OCI-LY1 (cell line): ENCODE measurements around the gene WWOX.

Experiments
- H2AFZ ChIP-seq: fragments of 200-600 bp; sonication (generic), shearing (Covaris generic); 2 replicates; pipeline ENCODE4 v1.6.0; 2014; ENCODE audit warnings: antibody characterized with exemption, mild to moderate bottlenecking, low read length
- H3F3A ChIP-seq: fragments of 200-600 bp; sonication (generic), shearing (Covaris generic); 2 replicates; pipeline ENCODE4 v1.6.0; 2014; ENCODE audit warnings: mild to moderate bottlenecking, antibody characterized with exemption, low read length, moderate library complexity; ENCODE audit not compliant: insufficient read depth
- H3K27ac ChIP-seq: fragments of 200-600 bp; sonication (generic); 2 replicates; pipeline ENCODE4 v1.5.1; 2014; ENCODE audit warnings: low read length, mixed run types, mild to moderate bottlenecking, low read depth; ENCODE audit not compliant: poor library complexity, severe bottlenecking
- H3K27me3 ChIP-seq: fragments of 200-600 bp; sonication (generic); 2 replicates; pipeline ENCODE4 v1.6.0; 2014; ENCODE audit warnings: antibody characterized with exemption, mild to moderate bottlenecking, low read length, moderate library complexity; ENCODE audit not compliant: insufficient read depth
- H3K36me3 ChIP-seq: fragments of 200-600 bp; sonication (generic); 2 replicates; pipeline ENCODE4 v1.6.1; 2014; ENCODE audit warnings: mild to moderate bottlenecking, antibody characterized with exemption, low read length, moderate library complexity, mixed read lengths; ENCODE audit not compliant: insufficient read depth
- H3K4me1 ChIP-seq: fragments of 200-600 bp; sonication (generic); 2 replicates; pipeline ENCODE4 v1.5.1; 2014; ENCODE audit warnings: mild to moderate bottlenecking, low read length, moderate library complexity; ENCODE audit not compliant: insufficient read depth, severe bottlenecking
- H3K4me2 ChIP-seq: fragments of 200-600 bp; sonication (generic), shearing (Covaris generic); 2 replicates; pipeline ENCODE4 v1.6.1; 2014; ENCODE audit warnings: low read length
- H3K4me3 ChIP-seq: fragments of 200-600 bp; sonication (generic); 2 replicates; pipeline ENCODE4 v1.5.1; 2014; ENCODE audit warnings: low read length, low read depth, mild to moderate bottlenecking, mixed read lengths; ENCODE audit not compliant: poor library complexity, severe bottlenecking
- H3K79me2 ChIP-seq: fragments of 200-600 bp; shearing (Covaris generic); 2 replicates; pipeline ENCODE4 v1.6.1; 2016; ENCODE audit warnings: mixed run types, low read length, mixed read lengths; ENCODE audit not compliant: insufficient read depth
- H3K9ac ChIP-seq: fragments of 200-600 bp; sonication (generic), shearing (Covaris generic); 2 replicates; pipeline ENCODE4 v1.6.1; 2014; ENCODE audit warnings: mild to moderate bottlenecking, low read length, mixed read lengths
- H3K9me2 ChIP-seq: fragments of 200-600 bp; sonication (generic), shearing (Covaris generic); 2 replicates; pipeline ENCODE4 v1.6.1; 2014; ENCODE audit warnings: low read depth, mild to moderate bottlenecking, low read length, mixed read lengths
- H3K9me3 ChIP-seq: fragments of 200-600 bp; shearing (Covaris generic); 2 replicates; pipeline ENCODE4 v1.6.1; 2014; ENCODE audit warnings: low read length, mixed read lengths
- H4K20me1 ChIP-seq: fragments of 200-600 bp; sonication (generic), shearing (Covaris generic); 2 replicates; pipeline ENCODE4 v1.6.0; 2016; ENCODE audit warnings: mild to moderate bottlenecking, low read length; ENCODE audit not compliant: insufficient read depth
- EZH2 ChIP-seq: fragments of 200-600 bp; sonication (generic), shearing (Covaris generic); IDR thresholded peaks from 2 replicates; pipeline ENCODE4 v1.8.0; 2017; ENCODE audit warnings: borderline replicate concordance, mixed run types, mild to moderate bottlenecking, antibody characterized with exemption, low read length, moderate library complexity, mixed read lengths
- TF ChIP-seq, protein P1 (sequence below): fragments of 200-600 bp; sonication (generic), shearing (Covaris generic); IDR thresholded peaks from 2 replicates; pipeline ENCODE4 v1.5.1; 2017; ENCODE audit warnings: mild to moderate bottlenecking, antibody characterized with exemption, low read length, moderate library complexity, mixed read lengths

Gene WWOX

DNA sequence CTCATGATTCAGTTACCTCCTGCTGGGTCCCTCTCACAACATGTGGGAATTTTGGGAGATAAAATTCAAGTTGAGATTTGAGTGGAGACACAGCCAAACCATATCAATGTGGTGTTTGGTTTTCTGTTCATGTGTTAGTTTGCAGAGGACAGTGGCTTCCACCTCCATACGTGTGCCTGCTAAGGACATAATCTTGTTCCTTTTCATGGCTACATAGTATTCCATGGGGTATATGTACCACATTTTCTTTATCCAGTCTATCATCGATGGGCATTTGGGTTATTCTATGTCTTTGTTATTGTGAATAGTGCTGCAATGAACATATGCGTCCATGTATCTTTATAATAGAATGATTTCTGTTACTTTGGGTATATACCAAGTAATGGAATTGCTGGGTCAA is 4.5 kb upstream of the WWOX start:
- no peaks in the 10 kb centered on the region for H3K9me3 ChIP-seq
- no peak overlapping the region for H2AFZ ChIP-seq
- H3K4me1 ChIP-seq = peaks cover 5% of the 10 kb centered on the region
- H3K9ac ChIP-seq = no peak overlapping the region
- H3K27me3 ChIP-seq = peaks cover 3% of the 10 kb centered on the region; the same call in 1 of the 2 replicates
- no peaks in the 10 kb centered on the region for H3K36me3 ChIP-seq
- no peak overlapping the region for H3K4me3 ChIP-seq
- H3K27ac ChIP-seq = no peak overlapping the region
- H4K20me1 ChIP-seq = no peaks in the 10 kb centered on the region
- H3K9me2 ChIP-seq = no peaks in the 10 kb centered on the region
- no peak overlapping the region for H3K4me2 ChIP-seq
- TF ChIP-seq, protein P1, sequence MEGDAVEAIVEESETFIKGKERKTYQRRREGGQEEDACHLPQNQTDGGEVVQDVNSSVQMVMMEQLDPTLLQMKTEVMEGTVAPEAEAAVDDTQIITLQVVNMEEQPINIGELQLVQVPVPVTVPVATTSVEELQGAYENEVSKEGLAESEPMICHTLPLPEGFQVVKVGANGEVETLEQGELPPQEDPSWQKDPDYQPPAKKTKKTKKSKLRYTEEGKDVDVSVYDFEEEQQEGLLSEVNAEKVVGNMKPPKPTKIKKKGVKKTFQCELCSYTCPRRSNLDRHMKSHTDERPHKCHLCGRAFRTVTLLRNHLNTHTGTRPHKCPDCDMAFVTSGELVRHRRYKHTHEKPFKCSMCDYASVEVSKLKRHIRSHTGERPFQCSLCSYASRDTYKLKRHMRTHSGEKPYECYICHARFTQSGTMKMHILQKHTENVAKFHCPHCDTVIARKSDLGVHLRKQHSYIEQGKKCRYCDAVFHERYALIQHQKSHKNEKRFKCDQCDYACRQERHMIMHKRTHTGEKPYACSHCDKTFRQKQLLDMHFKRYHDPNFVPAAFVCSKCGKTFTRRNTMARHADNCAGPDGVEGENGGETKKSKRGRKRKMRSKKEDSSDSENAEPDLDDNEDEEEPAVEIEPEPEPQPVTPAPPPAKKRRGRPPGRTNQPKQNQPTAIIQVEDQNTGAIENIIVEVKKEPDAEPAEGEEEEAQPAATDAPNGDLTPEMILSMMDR = no peak
- no peak for TF ChIP-seq EZH2
- no peaks in the 10 kb centered on the region for H3K79me2 ChIP-seq
- no peaks in the 10 kb centered on the region for H3F3A ChIP-seq

DNA sequence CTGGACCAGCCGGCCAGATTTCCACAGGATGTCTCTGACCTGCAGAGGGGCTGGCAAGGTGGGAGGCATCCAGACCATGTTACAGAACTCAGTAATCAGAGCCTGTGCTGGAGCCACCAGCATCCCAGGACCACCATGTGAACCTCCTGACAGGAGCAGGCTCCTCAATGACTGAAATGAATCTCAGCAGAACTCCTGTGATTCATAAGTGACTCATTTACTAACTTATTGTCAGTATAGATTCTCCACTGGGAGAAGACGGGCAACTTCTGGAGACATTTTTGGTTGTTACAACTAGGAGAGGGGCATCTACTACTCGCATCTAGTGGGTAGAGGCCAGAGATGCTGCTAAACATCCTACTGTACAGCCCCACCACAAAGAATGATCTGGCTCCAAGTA is 3.1 kb upstream of the WWOX start:
- no peaks in the 10 kb centered on the region for H3K79me2 ChIP-seq
- no peak overlapping the region for H3K9ac ChIP-seq
- no peaks in the 10 kb centered on the region for H4K20me1 ChIP-seq
- no peak for TF ChIP-seq EZH2
- TF ChIP-seq, protein P1 = no peak
- H3K4me2 ChIP-seq = no peak overlapping the region
- no peak overlapping the region for H2AFZ ChIP-seq
- H3K4me1 ChIP-seq = peaks cover 13% of the 10 kb centered on the region
- 0 out of 2 replicates have a peak, but pooled peaks cover 3% of the 10 kb centered on the region for H3K27me3 ChIP-seq
- no peak overlapping the region for H3K27ac ChIP-seq
- no peak overlapping the region for H3K4me3 ChIP-seq
- H3K9me2 ChIP-seq = no peaks in the 10 kb centered on the region
- H3K9me3 ChIP-seq = no peaks in the 10 kb centered on the region
- H3F3A ChIP-seq = no peaks in the 10 kb centered on the region
- no peaks in the 10 kb centered on the region for H3K36me3 ChIP-seq

DNA sequence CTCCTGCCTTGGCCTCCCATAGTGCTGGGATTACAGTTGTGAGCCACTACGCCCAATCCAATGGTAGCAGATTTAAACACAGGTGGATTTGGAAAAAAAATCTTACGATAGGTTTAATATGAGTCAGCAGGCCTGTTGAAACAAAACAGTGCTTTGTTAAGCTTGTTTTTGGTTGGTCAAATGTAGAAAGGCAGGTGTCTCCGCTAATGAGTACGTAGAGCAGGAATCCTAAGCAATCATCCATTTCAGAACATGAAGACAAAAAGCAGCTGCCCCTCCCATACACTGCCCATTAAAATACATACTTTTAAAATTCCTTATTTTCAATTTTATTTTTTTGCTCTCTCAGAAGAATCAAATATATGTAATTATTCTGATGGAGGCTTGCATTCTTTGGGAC is 1.9 kb upstream of the WWOX start:
- no peak for TF ChIP-seq EZH2
- TF ChIP-seq, protein P1 = no peak
- no peaks in the 10 kb centered on the region for H3F3A ChIP-seq
- H3K9me3 ChIP-seq = no peaks in the 10 kb centered on the region
- H3K27me3 ChIP-seq = 0 out of 2 replicates have a peak, but pooled peaks cover 3% of the 10 kb centered on the region
- no peaks in the 10 kb centered on the region for H3K79me2 ChIP-seq
- no peak overlapping the region for H3K9ac ChIP-seq
- no peaks in the 10 kb centered on the region for H3K36me3 ChIP-seq
- no peaks in the 10 kb centered on the region for H4K20me1 ChIP-seq
- H2AFZ ChIP-seq = no peak overlapping the region
- H3K9me2 ChIP-seq = no peaks in the 10 kb centered on the region
- H3K4me1 ChIP-seq = peaks cover 13% of the 10 kb centered on the region
- no peak overlapping the region for H3K4me3 ChIP-seq
- H3K27ac ChIP-seq = no peak overlapping the region
- H3K4me2 ChIP-seq = no peak overlapping the region
